ENCODE measurements around the gene C19orf73. TPM values are rescaled to one million over a fixed set of nuclear protein-coding genes. Genes with fewer than 3 reads are reported as not detected.

The C19orf73 gene
- total RNA-seq, 1 donor: 0.54 TPM

DNA sequence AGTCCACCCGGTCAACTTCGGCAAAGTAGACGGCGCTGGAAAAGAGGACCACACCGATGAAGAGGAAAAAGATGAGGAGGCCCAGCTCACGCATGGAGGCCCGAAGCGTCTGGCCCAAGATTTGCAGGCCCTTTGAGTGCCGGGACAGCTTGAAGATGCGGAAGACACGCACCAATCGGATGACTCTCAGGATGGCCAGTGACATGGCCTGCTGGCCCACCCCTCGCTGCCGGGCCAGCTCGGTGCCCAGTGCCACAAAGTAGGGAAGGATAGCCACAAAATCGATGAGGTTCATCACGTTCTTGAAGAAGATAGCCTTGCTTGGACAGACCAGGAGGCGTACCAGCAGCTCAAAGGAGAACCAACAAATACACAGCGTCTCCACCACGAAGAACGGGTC lies 48.5 kb downstream of the C19orf73 start:
- no peak for DNase-seq (ENCODE audit: low read depth)
- TF ChIP-seq CTCF (IDR thresholded peaks at IDR 0.05; ENCODE audit: insufficient read depth, low read length): no peak
- no peak overlapping the region for H3K4me3 ChIP-seq (ENCODE audit: low read depth, low read length)

DNA sequence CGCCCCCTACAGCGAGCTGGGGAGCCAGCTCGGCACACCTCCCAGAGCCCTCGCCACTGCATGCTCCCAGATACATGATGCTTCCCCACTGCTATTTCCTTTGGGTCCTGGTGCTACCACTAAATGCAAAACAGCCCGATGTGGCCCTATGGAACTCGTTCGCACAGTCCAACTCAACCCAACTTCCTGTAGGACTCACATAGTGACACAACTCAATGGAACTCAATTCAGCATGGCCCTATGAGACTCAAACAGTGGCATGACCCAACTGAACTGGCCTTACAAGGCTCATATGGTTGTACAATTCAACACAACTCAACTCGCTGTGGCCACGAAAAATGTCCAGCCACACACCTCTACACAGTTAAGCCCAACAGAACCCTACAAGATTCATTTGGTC lies 49.9 kb downstream of the C19orf73 start:
- no peak for DNase-seq (ENCODE audit: low read depth)
- no peak for TF ChIP-seq CTCF (IDR thresholded peaks at IDR 0.05; ENCODE audit: insufficient read depth, low read length)

More for the DNA sequence above, 49.9 kb downstream of the C19orf73 start:
- H3K4me3 ChIP-seq (ENCODE audit: low read depth, low read length): no peak overlapping the region

Small RNA genes within 50 kb of the gene (small RNA-seq; reads per million reads assigned to genes)
- gene RN7SL708P: not detected

Other genes with a start within 250 kb of the C19orf73 start
- gene PPP1R15A, start 246.7 kb downstream of the C19orf73 start, total RNA-seq (ENCODE audit: low replicate concordance): 45.8 and 53.6 TPM in 2 replicates
- gene TULP2, start 220.4 kb downstream of the C19orf73 start, total RNA-seq (ENCODE audit: low replicate concordance): 0.54 TPM in 1 of 2 replicates, not detected in the other
- 267 and 932 TPM in 2 replicates for gene NUCB1, start 218.8 kb downstream of the C19orf73 start, total RNA-seq (ENCODE audit: low replicate concordance)
- gene DHDH, start 185.4 kb downstream of the C19orf73 start, total RNA-seq (ENCODE audit: low replicate concordance): not detected in 2 replicates
- 15.5 and 45.8 TPM in 2 replicates for gene BAX, start 164.3 kb downstream of the C19orf73 start, total RNA-seq (ENCODE audit: low replicate concordance)
- 5,494 and 8,302 TPM in 2 replicates for gene FTL, start 153.8 kb downstream of the C19orf73 start, total RNA-seq (ENCODE audit: low replicate concordance)
- gene GYS1, start 125.8 kb downstream of the C19orf73 start, total RNA-seq (ENCODE audit: low replicate concordance): 5.5 and 38.6 TPM in 2 replicates
- 16.3 and 119 TPM in 2 replicates for gene RUVBL2, start 125.3 kb downstream of the C19orf73 start, total RNA-seq (ENCODE audit: low replicate concordance)
- not detected in 2 replicates for gene LHB, start 102.1 kb downstream of the C19orf73 start, total RNA-seq (ENCODE audit: low replicate concordance)
- not detected in 2 replicates for gene CGB3, start 94.8 kb downstream of the C19orf73 start, total RNA-seq (ENCODE audit: low replicate concordance)
- not detected in 2 replicates for gene CGB2, start 87.3 kb downstream of the C19orf73 start, total RNA-seq (ENCODE audit: low replicate concordance)
- not detected in 2 replicates for gene CGB1, start 82.2 kb downstream of the C19orf73 start, total RNA-seq (ENCODE audit: low replicate concordance)
- not detected in 2 replicates for gene CGB5, start 75.3 kb downstream of the C19orf73 start, total RNA-seq (ENCODE audit: low replicate concordance)
- gene CGB8, start 70.0 kb downstream of the C19orf73 start, total RNA-seq (ENCODE audit: low replicate concordance): not detected in 2 replicates
- gene CGB7, start 61.4 kb downstream of the C19orf73 start, total RNA-seq (ENCODE audit: low replicate concordance): 0.09 TPM in 1 of 2 replicates, not detected in the other
- gene NTF4, start 54.3 kb downstream of the C19orf73 start, total RNA-seq (ENCODE audit: low replicate concordance): not detected in 2 replicates
- gene KCNA7, start 46.4 kb downstream of the C19orf73 start, total RNA-seq (ENCODE audit: low replicate concordance): not detected in 2 replicates
- 111 and 129 TPM in 2 replicates for gene SNRNP70, start 33.7 kb downstream of the C19orf73 start, total RNA-seq (ENCODE audit: low replicate concordance)
- 2.2 and 3.7 TPM in 2 replicates for gene LIN7B, start 4.8 kb downstream of the C19orf73 start, total RNA-seq (ENCODE audit: low replicate concordance)
- 0.99 and 2.4 TPM in 2 replicates for gene PPFIA3, start 401 bp upstream of the C19orf73 start, total RNA-seq (ENCODE audit: low replicate concordance)
- gene HRC, start 36.3 kb upstream of the C19orf73 start, total RNA-seq (ENCODE audit: low replicate concordance): not detected in 2 replicates
- gene TRPM4, start 38.6 kb upstream of the C19orf73 start, total RNA-seq (ENCODE audit: low replicate concordance): 14.0 and 15.0 TPM in 2 replicates
- gene SLC6A16, start 206.0 kb upstream of the C19orf73 start, total RNA-seq (ENCODE audit: low replicate concordance): 0.09 TPM in 1 of 2 replicates, not detected in the other
- not detected in 2 replicates for gene CD37, start 216.3 kb upstream of the C19orf73 start, total RNA-seq (ENCODE audit: low replicate concordance)
- gene TEAD2, start 243.3 kb upstream of the C19orf73 start, total RNA-seq (ENCODE audit: low replicate concordance): 19.2 and 22.3 TPM in 2 replicates
- gene DKKL1, start 244.7 kb upstream of the C19orf73 start, total RNA-seq (ENCODE audit: low replicate concordance): 0.18 TPM in 1 of 2 replicates, not detected in the other

Data from fibroblast of the aortic adventitia (primary cell).